Gastrocnemius medialis (tissue), 4 donors: ENCODE data around the gene ERVW-1. TPM values are rescaled to one million over a fixed set of nuclear protein-coding genes. Genes with fewer than 3 reads are reported as not detected.
A peak's percentile ranks its signal among the peaks of the same experiment; 100 is the strongest.

Experiments
- ATAC-seq, 2 donors: fragments of 150-250 bp; one replicate each; pipeline ENCODE4 v1.9.1; 2016
- DNase-seq, 2 donors: peaks; one replicate each; pipeline ENCODE4 v3.0.0-alpha.2; 2019
- H3K27ac ChIP-seq, 4 donors: fragments of 200-600 bp; sonication (generic); 1 replicate in 1 of 4; 2 replicates in 3 of 4; pipeline ENCODE4 v1.5.1; 2016 to 2018; ENCODE audit warnings: mild to moderate bottlenecking in 2 of 4, moderate library complexity in 1 of 4
- H3K27me3 ChIP-seq, 3 donors: fragments of 200-600 bp; sonication (generic) in 2 of 3; 1 replicate in 1 of 3; 2 replicates in 2 of 3; pipeline versions ENCODE4 v1.5.1 to v1.6.0; 2016 to 2019; ENCODE audit warnings: mild to moderate bottlenecking in 1 of 3, moderate library complexity in 1 of 3
- H3K36me3 ChIP-seq, 2 donors: fragments of 200-600 bp; sonication (generic) in 1 of 2; one replicate each; pipeline ENCODE4 v1.5.1; 2017 to 2018
- H3K4me1 ChIP-seq, 2 donors: fragments of 200-600 bp; sonication (generic) in 1 of 2; one replicate each; pipeline ENCODE4 v1.5.1; 2016 to 2017; ENCODE audit warnings: mild to moderate bottlenecking in 2 of 2
- H3K4me3 ChIP-seq, 4 donors: fragments of 200-600 bp; sonication (generic) in 3 of 4; 1 replicate in 1 of 4; 2 replicates in 3 of 4; pipeline ENCODE4 v1.5.1; 2016 to 2019; ENCODE audit warnings: mild to moderate bottlenecking in 2 of 4
- H3K9me3 ChIP-seq, 3 donors: fragments of 200-600 bp; sonication (generic) in 2 of 3; 1 replicate in 1 of 3; 2 replicates in 2 of 3; pipeline ENCODE4 v1.5.1; 2016 to 2019
- POLR2A ChIP-seq, 2 donors: fragments of 450-650 bp; IDR thresholded peaks; one replicate each; pipeline ENCODE4 v1.6.1; 2017; ENCODE audit warnings: antibody characterized with exemption in 2 of 2, mild to moderate bottlenecking in 2 of 2, moderate library complexity in 2 of 2
- in situ Hi-C, 4 donors: fragments of 200-750 bp; cut with MboI; loops; one replicate each; pipeline versions ENCODE4 v1.15.0 to v1.8.0; 2017; ENCODE audit warnings: low sequenced_read_pairs in 4 of 4
- intact Hi-C: fragments of 100-400 bp; cut with DNase I; formaldehyde crosslinking; loops from one replicate; pipeline ENCODE4 v1.15.1; 2023; ENCODE audit warnings: low total_unique reads
- total RNA-seq, 4 donors: library from RNA; depleted of rRNA; stranded (reverse); fragments of >200 nt; gene quantifications; one replicate each; pipeline versions ENCODE4 v1.1.0 to v1.2.3, GENCODE V29; 2016
- TF ChIP-seq, protein P1 (sequence below), 5 experiments: fragments of 450-650 bp in 3 of 5; fragments of 200-600 bp in 2 of 5; sonication (generic) in 2 of 5; IDR thresholded peaks in 4 of 5; conservative IDR thresholded peaks in 1 of 5; 1 replicate in 4 of 5; 2 replicates in 1 of 5; pipeline ENCODE4 v1.5.1; 2016 to 2019; ENCODE audit warnings: antibody characterized with exemption in 5 of 5, mild to moderate bottlenecking in 3 of 5, moderate library complexity in 3 of 5

ERVW-1 gene
- total RNA-seq, 4 donors from 2014 or later: 0.10 TPM; not detected in 3

DNA sequence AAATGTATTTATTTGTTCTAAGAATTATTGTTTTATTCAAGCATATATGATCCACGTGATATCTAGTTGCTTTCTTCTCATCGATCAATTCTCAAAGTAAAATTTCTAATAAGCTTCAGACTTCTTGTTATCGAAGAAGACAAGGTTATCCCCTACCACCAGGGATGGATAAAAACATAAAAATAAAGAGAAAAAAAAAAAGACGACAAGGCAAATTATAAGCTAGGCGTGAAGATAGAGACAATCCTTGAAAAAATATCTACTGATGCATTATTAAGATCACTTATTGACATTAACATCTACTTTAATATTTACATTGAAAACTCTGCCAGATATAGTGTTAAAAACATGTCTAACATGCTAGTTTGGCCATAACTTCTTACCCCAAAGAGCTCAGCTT lies 31.2 kb upstream of the ERVW-1 start:
- in situ Hi-C loops (no loop called here), intact Hi-C loops (no loop called here)
- H3K9me3 ChIP-seq: no peaks in the 10 kb centered on the region
- H3K27ac ChIP-seq: no peak overlapping the region
- H3K4me3 ChIP-seq: no peak overlapping the region
- no peaks in the 10 kb centered on the region for H3K27me3 ChIP-seq
- H3K4me1 ChIP-seq: no peaks in the 10 kb centered on the region
- TF ChIP-seq, protein P1, sequence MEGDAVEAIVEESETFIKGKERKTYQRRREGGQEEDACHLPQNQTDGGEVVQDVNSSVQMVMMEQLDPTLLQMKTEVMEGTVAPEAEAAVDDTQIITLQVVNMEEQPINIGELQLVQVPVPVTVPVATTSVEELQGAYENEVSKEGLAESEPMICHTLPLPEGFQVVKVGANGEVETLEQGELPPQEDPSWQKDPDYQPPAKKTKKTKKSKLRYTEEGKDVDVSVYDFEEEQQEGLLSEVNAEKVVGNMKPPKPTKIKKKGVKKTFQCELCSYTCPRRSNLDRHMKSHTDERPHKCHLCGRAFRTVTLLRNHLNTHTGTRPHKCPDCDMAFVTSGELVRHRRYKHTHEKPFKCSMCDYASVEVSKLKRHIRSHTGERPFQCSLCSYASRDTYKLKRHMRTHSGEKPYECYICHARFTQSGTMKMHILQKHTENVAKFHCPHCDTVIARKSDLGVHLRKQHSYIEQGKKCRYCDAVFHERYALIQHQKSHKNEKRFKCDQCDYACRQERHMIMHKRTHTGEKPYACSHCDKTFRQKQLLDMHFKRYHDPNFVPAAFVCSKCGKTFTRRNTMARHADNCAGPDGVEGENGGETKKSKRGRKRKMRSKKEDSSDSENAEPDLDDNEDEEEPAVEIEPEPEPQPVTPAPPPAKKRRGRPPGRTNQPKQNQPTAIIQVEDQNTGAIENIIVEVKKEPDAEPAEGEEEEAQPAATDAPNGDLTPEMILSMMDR (IDR thresholded peaks at IDR 0.05 in 4 of 5, conservative IDR thresholded peaks at IDR 0.05 in 1 of 5): no peak
- no peak for TF ChIP-seq POLR2A (IDR thresholded peaks at IDR 0.05)
- DNase-seq (no peak), ATAC-seq (no peak)
- H3K36me3 ChIP-seq: peaks cover 0 to 41% of the 10 kb centered on the region in 2 donors

DNA sequence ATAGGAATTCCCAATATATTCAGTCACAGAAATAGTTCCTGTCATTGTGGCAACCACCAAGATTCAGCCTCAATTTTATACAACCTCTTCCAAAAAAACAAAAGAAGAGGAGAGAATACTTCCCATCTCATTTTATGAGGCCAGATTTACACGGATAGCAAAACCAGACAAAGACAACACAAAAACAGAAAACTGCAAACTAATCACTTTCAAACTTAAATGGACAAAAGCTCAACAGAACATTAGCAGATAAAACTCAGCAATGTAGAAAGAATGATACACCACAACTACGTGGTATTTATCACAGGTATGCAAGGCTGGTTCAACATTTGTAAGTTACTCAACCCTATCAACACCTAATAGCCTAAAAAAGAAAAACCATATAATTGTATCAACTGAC lies 28.6 kb upstream of the ERVW-1 start:
- Histone ChIP-seq H3K4me1 (no peaks in the 10 kb centered on the region), H3K4me3 (no peak overlapping the region), H3K27ac (no peak overlapping the region), H3K27me3 (no peaks in the 10 kb centered on the region), H3K9me3 (no peaks in the 10 kb centered on the region), H3K36me3 (peaks cover 0 to 62% of the 10 kb centered on the region in 2 donors)
- ATAC-seq: no peak
- TF ChIP-seq, protein P1 (IDR thresholded peaks at IDR 0.05 in 4 of 5, conservative IDR thresholded peaks at IDR 0.05 in 1 of 5): no peak
- no peak for TF ChIP-seq POLR2A (IDR thresholded peaks at IDR 0.05)
- intact Hi-C loops (no loop called here), in situ Hi-C loops (no loop called here)
- no peak for DNase-seq

DNA sequence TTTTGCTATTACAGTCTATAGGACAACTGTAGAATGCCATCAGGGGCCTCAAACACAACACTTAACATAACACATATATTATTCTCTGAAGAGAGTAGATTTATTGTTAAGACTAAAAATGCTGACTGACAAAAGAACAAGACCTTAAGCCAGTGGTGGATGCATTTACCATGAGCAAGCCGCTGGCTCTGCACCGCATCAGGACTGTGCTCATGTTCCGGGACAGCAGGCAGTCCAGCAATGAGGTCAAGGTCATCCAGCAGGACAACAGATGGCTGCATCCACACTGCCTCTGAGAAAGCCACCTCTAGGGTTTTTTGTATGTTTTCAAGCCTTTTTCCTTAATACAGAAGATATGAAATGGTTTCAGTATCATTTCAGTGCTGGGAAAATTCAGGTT lies 26.8 kb upstream of the ERVW-1 start:
- peaks cover 0 to 65% of the 10 kb centered on the region in 2 donors for H3K36me3 ChIP-seq

DNA sequence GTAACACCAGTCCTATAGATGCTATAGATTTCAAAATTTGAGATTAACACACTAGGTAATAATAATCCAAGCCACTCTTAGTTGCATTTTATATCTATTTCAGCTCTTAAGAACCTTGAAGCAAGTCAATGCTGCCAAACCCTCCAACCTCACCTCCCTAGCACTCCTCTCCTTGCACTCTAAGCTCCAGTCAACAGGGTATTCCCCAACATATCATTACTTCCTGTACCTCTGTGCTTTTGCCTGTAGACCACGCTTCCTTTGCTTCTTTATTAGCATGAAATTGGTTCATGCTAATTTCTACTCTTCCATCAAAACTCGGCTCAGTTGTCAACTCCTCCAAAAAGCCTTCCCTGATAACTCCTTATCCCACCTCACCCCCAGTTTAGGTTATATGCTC lies 26.0 kb upstream of the ERVW-1 start:
- DNase-seq (no peak), ATAC-seq (no peak)
- TF ChIP-seq, protein P1 (IDR thresholded peaks at IDR 0.05 in 4 of 5, conservative IDR thresholded peaks at IDR 0.05 in 1 of 5): no peak
- no peak for TF ChIP-seq POLR2A (IDR thresholded peaks at IDR 0.05)
- Histone ChIP-seq H3K36me3 (peaks cover 0 to 73% of the 10 kb centered on the region in 2 donors), H3K27me3 (no peaks in the 10 kb centered on the region), H3K4me1 (no peaks in the 10 kb centered on the region), H3K4me3 (no peak overlapping the region), H3K27ac (no peak overlapping the region), H3K9me3 (no peaks in the 10 kb centered on the region)
- intact Hi-C loops: no loop called here
- in situ Hi-C loops: no loop called here

More for the DNA sequence above, 26.8 kb upstream of the ERVW-1 start:
- H3K4me1 ChIP-seq: no peaks in the 10 kb centered on the region
- DNase-seq (no peak), ATAC-seq (peak in 1 of 2 donors; percentile 55)
- in situ Hi-C loops (no loop called here), intact Hi-C loops (no loop called here)
- H3K27me3 ChIP-seq: no peaks in the 10 kb centered on the region
- H3K27ac ChIP-seq: no peak overlapping the region
- no peak overlapping the region for H3K4me3 ChIP-seq
- no peak for TF ChIP-seq POLR2A (IDR thresholded peaks at IDR 0.05)
- TF ChIP-seq, protein P1 (IDR thresholded peaks at IDR 0.05 in 4 of 5, conservative IDR thresholded peaks at IDR 0.05 in 1 of 5): no peak
- H3K9me3 ChIP-seq: no peaks in the 10 kb centered on the region

DNA sequence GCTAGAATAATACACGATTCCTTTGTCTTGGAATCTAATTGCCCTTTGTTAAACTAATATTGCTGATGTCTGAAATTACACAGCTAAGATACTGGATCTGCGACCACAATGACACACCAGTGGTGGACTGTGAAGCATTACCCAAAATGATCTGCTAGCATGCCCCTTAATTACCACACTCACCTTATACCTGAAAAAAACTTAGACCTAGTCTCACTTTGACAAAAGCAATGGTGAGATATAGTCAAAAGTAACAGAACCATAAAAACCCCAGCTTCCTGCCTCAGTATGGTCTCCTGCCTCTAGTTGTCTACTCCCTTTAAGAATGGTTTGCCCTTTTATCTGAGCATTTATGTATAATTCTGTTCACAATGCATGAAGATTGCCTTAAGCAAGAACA lies 20.8 kb upstream of the ERVW-1 start:
- Histone ChIP-seq H3K9me3 (no peaks in the 10 kb centered on the region), H3K4me3 (no peak overlapping the region), H3K4me1 (no peaks in the 10 kb centered on the region), H3K27ac (no peak overlapping the region), H3K36me3 (peaks cover 2 to 77% of the 10 kb centered on the region in 2 donors), H3K27me3 (no peaks in the 10 kb centered on the region)
- TF ChIP-seq, protein P1 (IDR thresholded peaks at IDR 0.05 in 4 of 5, conservative IDR thresholded peaks at IDR 0.05 in 1 of 5): no peak
- no peak for TF ChIP-seq POLR2A (IDR thresholded peaks at IDR 0.05)
- DNase-seq (no peak), ATAC-seq (no peak)
- intact Hi-C loops (no loop called here), in situ Hi-C loops (no loop called here)
